Thymus (tissue), 11 donors: ENCODE measurements around the gene FOXK2. TPM values are rescaled to one million over a fixed set of nuclear protein-coding genes. Genes with fewer than 3 reads are reported as not detected.
A peak's percentile ranks its signal among the peaks of the same experiment; 100 is the strongest.
"Not testable (repeated sequence)": the region's sequence is repeated elsewhere in the genome, so short reads cannot be mapped to it uniquely, and the experiment has no call there.

Experiments used
- DNase-seq, 9 donors: peaks; one replicate each; pipeline ENCODE4 v3.0.0-alpha.2; 2013; ENCODE audit warnings: low spot score in 9 of 9, low read depth in 6 of 9, missing footprints in 1 of 9
- H3K27ac ChIP-seq, 2 donors: one replicate each; pipeline ENCODE4 v1.5.1; 2013; ENCODE audit warnings: control low read depth in 1 of 2, low read depth in 1 of 2, low read length in 1 of 2, mild to moderate bottlenecking in 1 of 2, moderate library complexity in 1 of 2
- H3K27me3 ChIP-seq, 2 donors: one replicate each; pipeline ENCODE4 v1.5.1; 2013; ENCODE audit warnings: low read length in 1 of 2; ENCODE audit not compliant: control insufficient read depth in 2 of 2, insufficient read depth in 1 of 2
- H3K36me3 ChIP-seq, 2 donors: one replicate each; pipeline ENCODE4 v1.5.1; 2013; ENCODE audit warnings: low read length in 1 of 2, mild to moderate bottlenecking in 1 of 2, moderate library complexity in 1 of 2; ENCODE audit not compliant: control insufficient read depth in 2 of 2, insufficient read depth in 2 of 2
- H3K4me1 ChIP-seq, 2 donors: one replicate each; pipeline ENCODE4 v1.5.1; 2013; ENCODE audit warnings: low read length in 2 of 2; ENCODE audit not compliant: control insufficient read depth in 2 of 2, insufficient read depth in 2 of 2
- H3K4me3 ChIP-seq, 2 donors: one replicate each; pipeline ENCODE4 v1.5.1; 2013; ENCODE audit warnings: low read length in 2 of 2, control low read depth in 1 of 2, mild to moderate bottlenecking in 1 of 2
- H3K9me3 ChIP-seq, 2 donors: one replicate each; pipeline ENCODE4 v1.5.1; 2013; ENCODE audit warnings: low read length in 1 of 2, mild to moderate bottlenecking in 1 of 2; ENCODE audit not compliant: control insufficient read depth in 2 of 2, insufficient read depth in 1 of 2
- WGBS: extraction: QIAGEN DNeasy Blood & Tissue Kit; methylation state at CpG from one replicate; pipeline ENCODE4 v1.1.7; 2013; 5-methylcytosine and 5-hydroxymethylcytosine counted together
- polyA plus RNA-seq: library from polyadenylated mRNA; stranded (reverse); fragments of 200-250 nt; gene quantifications from one replicate; pipeline ENCODE4 v1.2.3, GENCODE V29; 2013
- total RNA-seq: library from RNA; stranded (reverse); fragments of 120-200 nt; gene quantifications from one replicate; pipeline ENCODE4 v1.2.4, GENCODE V29; 2013
- donor health status: healthy.

The FOXK2 gene
- total and polyA plus RNA-seq, 2 donors = 30.9 to 31.1 TPM

- H3K36me3 ChIP-seq = peaks cover 22 to 43% of the 10 kb centered on the region in 2 donors
- DNase-seq = no peak
- no peak overlapping the region for H3K4me3 ChIP-seq
- no peak overlapping the region for H3K27ac ChIP-seq
- no peaks in the 10 kb centered on the region for H3K9me3 ChIP-seq
- WGBS = 96% methylated on average over 9 of the region's 9 CpGs
- peaks cover 13 to 47% of the 10 kb centered on the region in 2 donors for H3K4me1 ChIP-seq
- no peaks in the 10 kb centered on the region for H3K27me3 ChIP-seq
Observed at GRCh38 chr17:82563318-82563717, 43.8 kb downstream of the FOXK2 start.

GRCh38 chr17:82563745-82564144 lies 44.2 kb downstream of the FOXK2 start:
- H3K4me3 ChIP-seq, DNase-seq, H3K27ac ChIP-seq, H3K9me3 ChIP-seq, H3K27me3 ChIP-seq: not testable (repeated sequence)
- Histone ChIP-seq H3K36me3 (peaks cover 22 to 47% of the 10 kb centered on the region in 2 donors), H3K4me1 (peaks cover 13 to 51% of the 10 kb centered on the region in 2 donors)
- WGBS = 98% methylated on average over 4 of the region's 4 CpGs

GRCh38 chr17:82564241-82564640 lies 44.7 kb downstream of the FOXK2 start:
- Histone ChIP-seq H3K27me3 (no peaks in the 10 kb centered on the region), H3K4me1 (peaks cover 13 to 50% of the 10 kb centered on the region in 2 donors), H3K9me3 (no peaks in the 10 kb centered on the region), H3K36me3 (peaks cover 27 to 52% of the 10 kb centered on the region in 2 donors), H3K4me3 (no peak overlapping the region), H3K27ac (no peak overlapping the region)
- no peak for DNase-seq
- WGBS = 98% methylated on average over 5 of the region's 5 CpGs

- WGBS = 80% methylated on average over 1 of the region's 1 CpG
- H3K36me3 ChIP-seq = peaks cover 36 to 62% of the 10 kb centered on the region in 2 donors
- no peaks in the 10 kb centered on the region for H3K9me3 ChIP-seq
- DNase-seq = no peak
- H3K4me1 ChIP-seq = peaks cover 10 to 46% of the 10 kb centered on the region in 2 donors
- H3K4me3 ChIP-seq = no peak overlapping the region
- H3K27ac ChIP-seq = peak overlapping the region in 1 of 2 donors; percentile 86
- H3K27me3 ChIP-seq = no peaks in the 10 kb centered on the region
Observed at GRCh38 chr17:82565551-82565950, 46.0 kb downstream of the FOXK2 start.

GRCh38 chr17:82566129-82566960 lies 46.8 kb downstream of the FOXK2 start:
- H3K4me3 ChIP-seq = no peak overlapping the region
- DNase-seq = peak in 5 of 9 donors; percentile 38 to 68 (median 50)
- peaks cover 44 to 70% of the 10 kb centered on the region in 2 donors for H3K36me3 ChIP-seq
- WGBS = 68% methylated on average over 18 of the region's 18 CpGs
- H3K9me3 ChIP-seq = no peaks in the 10 kb centered on the region
- no peaks in the 10 kb centered on the region for H3K27me3 ChIP-seq
- H3K27ac ChIP-seq = peak overlapping the region in 1 of 2 donors; percentile 86
- peaks cover 10 to 42% of the 10 kb centered on the region in 2 donors for H3K4me1 ChIP-seq

- H3K27ac ChIP-seq = no peak overlapping the region
- peaks cover 52 to 79% of the 10 kb centered on the region in 2 donors for H3K36me3 ChIP-seq
- 94% methylated on average over 15 of the region's 15 CpGs for WGBS
- no peak overlapping the region for H3K4me3 ChIP-seq
- DNase-seq = no peak
- peaks cover 10 to 39% of the 10 kb centered on the region in 2 donors for H3K4me1 ChIP-seq
- no peaks in the 10 kb centered on the region for H3K9me3 ChIP-seq
- no peaks in the 10 kb centered on the region for H3K27me3 ChIP-seq
Observed at GRCh38 chr17:82567286-82567685, 47.8 kb downstream of the FOXK2 start.

- Histone ChIP-seq H3K9me3 (no peaks in the 10 kb centered on the region), H3K27me3 (no peaks in the 10 kb centered on the region), H3K36me3 (peaks cover 61 to 91% of the 10 kb centered on the region in 2 donors), H3K27ac (peak overlapping the region in 1 of 2 donors; percentile 56), H3K4me1 (peaks cover 10 to 35% of the 10 kb centered on the region in 2 donors), H3K4me3 (no peak overlapping the region)
- WGBS = 98% methylated on average over 10 of the region's 10 CpGs
- no peak for DNase-seq
Observed at GRCh38 chr17:82568997-82569393, 49.5 kb downstream of the FOXK2 start.

GRCh38 chr17:82569621-82570020 lies 50.1 kb downstream of the FOXK2 start:
- Histone ChIP-seq H3K4me3 (no peak overlapping the region), H3K27me3 (no peaks in the 10 kb centered on the region), H3K4me1 (peaks cover 10 to 32% of the 10 kb centered on the region in 2 donors), H3K9me3 (no peaks in the 10 kb centered on the region), H3K27ac (peak overlapping the region in 1 of 2 donors; percentile 56), H3K36me3 (peaks cover 67 to 91% of the 10 kb centered on the region in 2 donors)
- DNase-seq = no peak
- 97% methylated on average over 11 of the region's 11 CpGs for WGBS

- Histone ChIP-seq H3K36me3 (peaks cover 72 to 91% of the 10 kb centered on the region in 2 donors), H3K9me3 (no peaks in the 10 kb centered on the region), H3K4me3 (no peak overlapping the region), H3K4me1 (peaks cover 10 to 32% of the 10 kb centered on the region in 2 donors), H3K27me3 (no peaks in the 10 kb centered on the region), H3K27ac (no peak overlapping the region)
- 98% methylated on average over 9 of the region's 9 CpGs for WGBS
- no peak for DNase-seq
Observed at GRCh38 chr17:82570277-82570676, 50.7 kb downstream of the FOXK2 start.
